Neural cell (in vitro differentiated cells): ENCODE measurements around the gene PAGE4. TPM values are rescaled to one million over a fixed set of nuclear protein-coding genes. Genes with fewer than 3 reads are reported as not detected.
A peak's percentile ranks its signal among the peaks of the same experiment; 100 is the strongest.

Source experiments
- H2AFZ ChIP-seq: fragments of 200-600, 300-800 bp; sonication (generic), shearing (Covaris generic); 2 replicates; pipeline ENCODE4 v1.6.0; 2014; ENCODE audit warnings: low read depth, mild to moderate bottlenecking, antibody characterized with exemption, low read length, moderate library complexity
- H3F3A ChIP-seq: fragments of 200-600 bp; shearing (Covaris generic); 2 replicates; pipeline ENCODE4 v1.6.1; 2016; ENCODE audit warnings: mild to moderate bottlenecking, moderate library complexity, mixed read lengths, antibody characterized with exemption, low read length; ENCODE audit not compliant: insufficient read depth, poor library complexity, severe bottlenecking
- H3K27ac ChIP-seq: fragments of 200-600, 300-800 bp; sonication (generic), shearing (Covaris generic); 2 replicates; pipeline ENCODE4 v1.5.1; 2014; ENCODE audit warnings: mild to moderate bottlenecking, low read length, moderate library complexity
- H3K27me3 ChIP-seq: fragments of 300-800, 200-600 bp; sonication (generic), shearing (Covaris generic); 2 replicates; pipeline ENCODE4 v1.6.0; 2014; ENCODE audit warnings: mild to moderate bottlenecking, low read depth, low read length, moderate library complexity; ENCODE audit not compliant: insufficient read depth
- H3K36me3 ChIP-seq: fragments of 300-800, 200-600 bp; sonication (generic), shearing (Covaris generic); 2 replicates; pipeline ENCODE4 v1.5.1; 2014; ENCODE audit warnings: mild to moderate bottlenecking, antibody characterized with exemption, low read length, moderate library complexity; ENCODE audit not compliant: insufficient read depth
- H3K4me2 ChIP-seq: fragments of 300-800, 200-600 bp; sonication (generic), shearing (Covaris generic); 2 replicates; pipeline ENCODE4 v1.6.0; 2014; ENCODE audit warnings: mild to moderate bottlenecking, low read length
- H3K4me3 ChIP-seq: fragments of 300-800, 200-600 bp; sonication (generic), shearing (Covaris generic); 2 replicates; pipeline ENCODE4 v1.5.1; 2014; ENCODE audit warnings: mild to moderate bottlenecking, low read length, moderate library complexity
- H3K79me2 ChIP-seq: fragments of 200-600 bp; shearing (Covaris generic); replicated peaks from 2 replicates; pipeline ENCODE4 v1.6.0; 2014; ENCODE audit warnings: mild to moderate bottlenecking, low read length, moderate library complexity; ENCODE audit not compliant: insufficient read depth
- H3K9ac ChIP-seq: fragments of 300-800, 200-600 bp; sonication (generic), shearing (Covaris generic); 2 replicates; pipeline ENCODE4 v1.6.1; 2016; ENCODE audit warnings: mild to moderate bottlenecking, low read length, mixed read lengths
- H3K9me2 ChIP-seq: fragments of 200-600 bp; shearing (Covaris generic); 2 replicates; pipeline ENCODE4 v1.6.1; 2016; ENCODE audit warnings: mild to moderate bottlenecking, low read length, mixed read lengths; ENCODE audit not compliant: insufficient read depth
- H3K9me3 ChIP-seq: fragments of 200-600, 300-800 bp; sonication (generic), shearing (Covaris generic); 2 replicates; pipeline ENCODE4 v1.6.1; 2016; ENCODE audit warnings: mild to moderate bottlenecking, mixed run types, low read length, moderate library complexity, mixed read lengths
- H4K20me1 ChIP-seq: fragments of 200-600 bp; shearing (Covaris generic); 2 replicates; pipeline ENCODE4 v1.6.1; 2016; ENCODE audit warnings: mild to moderate bottlenecking, mixed run types; ENCODE audit not compliant: insufficient read depth
- CTCF ChIP-seq: fragments of 450-650 bp; IDR thresholded peaks from 2 replicates; pipeline ENCODE4 v1.5.1; 2014; ENCODE audit warnings: antibody characterized with exemption, mild to moderate bottlenecking, moderate library complexity; ENCODE audit not compliant: poor library complexity, severe bottlenecking
- EP300 ChIP-seq: fragments of 450-650 bp; conservative IDR thresholded peaks from 2 replicates; pipeline ENCODE4 v1.6.1; 2014; ENCODE audit warnings: antibody characterized with exemption, mild to moderate bottlenecking, moderate library complexity; ENCODE audit not compliant: poor library complexity, severe bottlenecking
- EZH2 ChIP-seq: fragments of 200-600, 300-800 bp; shearing (Covaris generic), sonication (generic); IDR thresholded peaks from 2 replicates; pipeline ENCODE4 v1.6.1; 2014; ENCODE audit warnings: antibody characterized with exemption, low read length, borderline replicate concordance, mild to moderate bottlenecking; ENCODE audit not compliant: insufficient read depth, poor library complexity, severe bottlenecking
- MXI1 ChIP-seq: fragments of 450-650 bp; conservative IDR thresholded peaks from 2 replicates; pipeline ENCODE4 v1.6.1; 2014; ENCODE audit warnings: antibody characterized with exemption, mild to moderate bottlenecking; ENCODE audit not compliant: poor library complexity, severe bottlenecking
- POLR2AphosphoS5 ChIP-seq: IDR thresholded peaks from 2 replicates; pipeline ENCODE4 v1.6.1; 2012
- RAD21 ChIP-seq: fragments of 450-650 bp; conservative IDR thresholded peaks from 2 replicates; pipeline ENCODE4 v1.6.1; 2014; ENCODE audit warnings: antibody characterized with exemption, mild to moderate bottlenecking, moderate library complexity
- REST ChIP-seq: IDR thresholded peaks from 2 replicates; pipeline ENCODE4 v1.6.1; 2012; ENCODE audit warnings: borderline replicate concordance
- SMC3 ChIP-seq: fragments of 450-650 bp; conservative IDR thresholded peaks from 2 replicates; pipeline ENCODE4 v1.6.1; 2014; ENCODE audit warnings: antibody characterized with exemption, mild to moderate bottlenecking, moderate library complexity; ENCODE audit not compliant: poor library complexity
- TAF1 ChIP-seq: IDR thresholded peaks from 2 replicates; pipeline ENCODE4 v1.6.1; 2012; ENCODE audit warnings: low read depth
- polyA plus RNA-seq: library from polyadenylated mRNA; depleted of rRNA; stranded (reverse); fragments of >200 nt; gene quantifications from 2 replicates; pipeline ENCODE4 v1.2.3, GENCODE V29; 2014

Gene PAGE4
- polyA plus RNA-seq, 1 donor from 2014 or later: not detected

- H3K79me2 ChIP-seq: peaks cover 16% of the 10 kb centered on the region
- no peaks in the 10 kb centered on the region for H3K9me2 ChIP-seq
- H3K36me3 ChIP-seq: no peaks in the 10 kb centered on the region
- H3K27me3 ChIP-seq: no peaks in the 10 kb centered on the region
- TF ChIP-seq MXI1 (no peak), SMC3 (no peak), EZH2 (no peak), CTCF (no peak), TAF1 (no peak), EP300 (no peak), REST (no peak), RAD21 (no peak), POLR2AphosphoS5 (no peak)
- H3K4me3 ChIP-seq: peak overlapping the region; percentile 72
- peak overlapping the region; percentile 79 for H3K27ac ChIP-seq
- H3K4me2 ChIP-seq: peak overlapping the region; percentile 51
- no peaks in the 10 kb centered on the region for H4K20me1 ChIP-seq
- no peaks in the 10 kb centered on the region for H3F3A ChIP-seq
- peak overlapping the region; percentile 80 for H3K9ac ChIP-seq
- no peaks in the 10 kb centered on the region for H3K9me3 ChIP-seq
- no peak overlapping the region for H2AFZ ChIP-seq
Observed at GRCh38 chrX:49879656-49880277, 50.7 kb downstream of the PAGE4 start.

- no peaks in the 10 kb centered on the region for H4K20me1 ChIP-seq
- H2AFZ ChIP-seq: no peak overlapping the region
- H3K27ac ChIP-seq: peak overlapping the region; percentile 79
- no peaks in the 10 kb centered on the region for H3K9me2 ChIP-seq
- H3K4me3 ChIP-seq: peak overlapping the region; percentile 72
- H3F3A ChIP-seq: no peaks in the 10 kb centered on the region
- no peaks in the 10 kb centered on the region for H3K9me3 ChIP-seq
- peak overlapping the region; percentile 80 for H3K9ac ChIP-seq
- no peaks in the 10 kb centered on the region for H3K27me3 ChIP-seq
- H3K4me2 ChIP-seq: peak overlapping the region; percentile 51
- no peaks in the 10 kb centered on the region for H3K36me3 ChIP-seq
- TF ChIP-seq CTCF: no peak
- no peak for TF ChIP-seq SMC3
- TF ChIP-seq EP300: no peak
- TF ChIP-seq MXI1: no peak
- no peak for TF ChIP-seq REST
- no peak for TF ChIP-seq TAF1
- TF ChIP-seq RAD21: no peak
- no peak for TF ChIP-seq POLR2AphosphoS5
- TF ChIP-seq EZH2: no peak
- H3K79me2 ChIP-seq: peaks cover 16% of the 10 kb centered on the region
Observed at GRCh38 chrX:49880668-49881067, 51.6 kb downstream of the PAGE4 start.
